Measurements from ENCODE around the gene RNF181. TPM values are rescaled to one million over a fixed set of nuclear protein-coding genes. Genes with fewer than 3 reads are reported as not detected.
"Not testable (repeated sequence)": the region's sequence is repeated elsewhere in the genome, so short reads cannot be mapped to it uniquely, and the experiment has no call there.

Gene RNF181
- total and polyA plus RNA-seq, 2 experiments from 2014 or later = 178 to 308 TPM

DNA sequence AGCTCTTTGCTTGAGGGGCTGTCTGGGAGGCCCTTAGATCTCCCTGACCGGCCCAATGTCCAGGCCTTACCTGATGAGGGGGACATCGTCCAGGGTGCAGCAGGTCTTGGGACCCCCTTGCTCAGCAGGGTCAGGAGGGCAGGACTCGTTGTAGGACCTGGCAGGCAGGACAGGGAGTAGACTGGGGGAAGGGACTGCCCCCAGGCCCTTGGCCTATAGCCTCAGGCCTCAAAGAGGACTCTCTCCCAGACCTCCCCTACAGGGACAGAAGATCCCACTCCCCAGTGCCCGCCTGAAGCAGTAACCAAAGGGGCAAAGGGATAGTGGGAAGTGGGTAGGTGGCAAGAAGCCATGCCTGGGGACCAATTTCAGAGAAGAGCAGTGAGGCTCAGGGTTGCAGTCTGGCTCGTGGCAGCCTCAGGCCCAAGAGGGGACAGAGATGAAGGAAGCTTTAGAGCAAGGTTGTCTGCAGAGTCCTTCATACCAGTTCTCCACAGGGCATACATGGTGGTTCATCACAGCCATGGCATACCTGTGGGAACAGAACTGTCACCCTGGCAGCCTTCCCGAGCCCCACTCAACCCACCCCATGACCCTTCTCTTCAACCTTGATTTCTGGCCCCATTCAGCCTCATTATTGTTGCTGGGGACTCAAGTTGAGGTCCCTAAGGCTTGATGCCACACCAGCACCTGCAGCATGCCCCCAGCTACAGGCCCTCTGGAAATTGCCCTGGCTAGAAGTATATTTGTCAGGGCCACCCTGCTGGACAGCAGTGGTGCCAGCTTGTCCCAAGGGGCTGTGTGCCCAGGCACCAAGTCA is 5.6 kb downstream of the RNF181 start:
- DNase-seq = no peak
- no peaks in the 10 kb centered on the region for H3K9me2 ChIP-seq (ENCODE audit: insufficient read depth)
- H3K4me3 ChIP-seq = peak overlapping the region; percentile 79
- H4K20me1 ChIP-seq (ENCODE audit: insufficient read depth) = no peaks in the 10 kb centered on the region
- H3K4me1 ChIP-seq (ENCODE audit: insufficient read depth) = peaks cover 32% of the 10 kb centered on the region
- in situ Hi-C loops (cut with MboI) = no loop called here
- no peak for TF ChIP-seq EZH2phosphoT487 (IDR thresholded peaks at IDR 0.05; ENCODE audit: insufficient read depth, low read depth)
- no peak for TF ChIP-seq EZH2 (IDR thresholded peaks at IDR 0.05; ENCODE audit: insufficient read depth, poor library complexity, severe bottlenecking)
- H3K27ac ChIP-seq = no peak overlapping the region
- H2AFZ ChIP-seq = no peak overlapping the region
- no peaks in the 10 kb centered on the region for H3K9me3 ChIP-seq (ENCODE audit: low read depth)
- peaks cover 8% of the 10 kb centered on the region; the same call in 1 of the 2 replicates for H3K36me3 ChIP-seq (ENCODE audit: low read depth)
- H3K79me2 ChIP-seq (ENCODE audit: insufficient read depth) = peaks cover 47% of the 10 kb centered on the region
- H3F3A ChIP-seq (ENCODE audit: insufficient read depth) = peaks cover 24% of the 10 kb centered on the region
- H3K4me2 ChIP-seq (ENCODE audit: unreplicated experiment) = peak overlapping the region; percentile 79
- 61 to 66% methylated on average over 6 of the region's 6 CpGs for WGBS, 2 experiments (ENCODE audit: low coverage in 1 of 2, low lambda C conversion rate in 2 of 2, missing lambda C conversion rate in 2 of 2)
- H3K9ac ChIP-seq = peak overlapping the region; percentile 83
- H3K27me3 ChIP-seq (replicated peaks; ENCODE audit: insufficient read depth) = no peaks in the 10 kb centered on the region

DNA sequence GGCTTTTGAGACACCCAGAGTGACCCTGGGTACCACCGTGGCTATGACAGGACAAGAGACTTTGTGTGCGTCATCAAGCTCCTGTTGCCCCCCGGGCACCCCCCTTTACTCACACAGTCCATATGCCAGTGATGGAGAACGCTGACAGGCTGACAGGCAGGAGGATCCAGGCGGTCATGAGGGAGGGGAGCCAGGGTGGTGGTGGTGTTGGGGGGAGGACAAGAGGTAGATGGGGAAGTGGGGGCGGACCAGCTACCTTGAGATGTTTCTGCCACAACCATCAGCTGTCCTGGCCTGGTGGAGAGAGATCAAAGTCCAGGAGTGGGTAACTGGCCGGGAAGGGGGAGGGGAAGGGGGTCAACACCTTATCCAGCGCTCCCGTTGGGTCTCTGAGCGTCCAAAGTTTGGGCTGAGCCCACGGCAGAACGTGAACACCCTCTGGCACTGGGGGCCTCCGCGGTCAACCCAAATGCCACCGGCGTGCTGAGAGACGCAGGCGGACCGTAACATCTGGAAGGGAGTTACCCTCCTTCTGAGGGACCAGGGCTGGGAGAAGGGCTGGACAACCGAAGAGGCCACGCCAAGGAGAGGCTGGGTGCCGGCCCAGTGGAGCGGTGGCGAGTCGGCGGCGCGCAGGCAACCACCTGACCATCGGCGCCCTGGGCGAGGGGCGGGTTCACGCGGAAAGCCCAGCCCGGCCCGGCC is 6.4 kb downstream of the RNF181 start:
- peak overlapping the region; percentile 79 for H3K4me3 ChIP-seq
- no peaks in the 10 kb centered on the region for H4K20me1 ChIP-seq (ENCODE audit: insufficient read depth)
- H3K9ac ChIP-seq = peak overlapping the region; percentile 83
- in situ Hi-C loops (cut with MboI) = no loop called here
- no peak for TF ChIP-seq EZH2 (IDR thresholded peaks at IDR 0.05; ENCODE audit: insufficient read depth, poor library complexity, severe bottlenecking)
- TF ChIP-seq EZH2phosphoT487 (IDR thresholded peaks at IDR 0.05; ENCODE audit: insufficient read depth, low read depth) = no peak
- H3K27ac ChIP-seq = peak overlapping the region; percentile 64
- no peaks in the 10 kb centered on the region for H3K9me2 ChIP-seq (ENCODE audit: insufficient read depth)
- peak; percentile 79 for DNase-seq
- WGBS, 2 experiments (ENCODE audit: low coverage in 1 of 2, low lambda C conversion rate in 2 of 2, missing lambda C conversion rate in 2 of 2) = 1 to 3% methylated on average over 19 to 36 of the region's 36 CpGs
- H3F3A ChIP-seq (ENCODE audit: insufficient read depth) = peaks cover 31% of the 10 kb centered on the region
- peaks cover 47% of the 10 kb centered on the region for H3K79me2 ChIP-seq (ENCODE audit: insufficient read depth)
- H3K4me1 ChIP-seq (ENCODE audit: insufficient read depth) = peaks cover 35% of the 10 kb centered on the region
- peak overlapping the region; percentile 79 for H3K4me2 ChIP-seq (ENCODE audit: unreplicated experiment)
- H3K27me3 ChIP-seq (replicated peaks; ENCODE audit: insufficient read depth) = no peaks in the 10 kb centered on the region
- peaks cover 8% of the 10 kb centered on the region; the same call in 1 of the 2 replicates for H3K36me3 ChIP-seq (ENCODE audit: low read depth)
- H2AFZ ChIP-seq = peak overlapping the region; percentile 77
- no peaks in the 10 kb centered on the region for H3K9me3 ChIP-seq (ENCODE audit: low read depth)

DNA sequence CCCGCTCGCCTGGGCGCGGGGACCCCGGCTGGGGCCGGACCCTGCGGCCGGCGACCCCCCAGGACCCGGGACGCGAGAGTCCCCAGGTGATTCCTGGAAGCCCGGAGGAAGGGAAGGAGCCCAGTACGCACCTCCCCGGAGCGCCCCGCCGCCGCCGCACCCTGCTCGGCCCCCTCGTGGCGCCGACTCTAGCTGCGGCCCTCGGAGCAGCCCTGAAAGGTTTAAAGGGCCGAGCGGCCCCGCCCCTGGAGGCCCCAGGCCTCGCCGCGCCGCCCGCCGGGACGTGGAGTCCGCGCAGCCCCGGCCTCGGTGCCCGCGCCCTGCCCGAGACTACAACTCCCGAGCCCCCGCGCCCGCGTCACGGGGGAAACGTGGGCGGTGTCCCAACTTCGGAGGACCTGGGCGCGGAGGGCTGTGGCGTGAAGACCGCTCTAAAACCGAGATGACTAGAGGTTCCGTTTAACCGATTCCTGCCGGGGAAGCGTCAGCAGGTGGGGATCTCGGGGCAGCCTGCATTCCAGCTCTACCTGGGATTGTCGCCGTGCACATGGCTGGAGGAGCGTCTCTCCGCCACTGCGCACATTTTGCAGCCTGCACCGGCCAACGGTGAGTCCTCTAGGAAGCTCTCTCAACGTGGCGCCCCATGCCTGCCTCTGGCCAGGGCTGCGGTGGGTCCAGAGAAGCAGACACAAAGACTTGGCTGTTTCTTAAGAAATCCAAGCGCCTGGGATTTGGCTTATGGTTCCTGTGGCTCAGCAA is 7.1 kb downstream of the RNF181 start, which contains the start of gene TMEM150A:
Gene TMEM150A, minus strand, starts transcription at position 223 of the 759 bp plus-strand sequence. CDS start 750 bp downstream, outside the sequence.
- Histone ChIP-seq H3K9me3 (ENCODE audit: low read depth) (no peaks in the 10 kb centered on the region), H3K4me3 (peak within 1 kb of the TSS; percentile 79), H3K9me2 (ENCODE audit: insufficient read depth) (no peaks in the 10 kb centered on the region), H3K4me1 (ENCODE audit: insufficient read depth) (peaks cover 32% of the 10 kb centered on the region), H3K4me2 (ENCODE audit: unreplicated experiment) (peak within 1 kb of the TSS; percentile 79), H3K27ac (peak within 1 kb of the TSS; percentile 64), H3K36me3 (ENCODE audit: low read depth) (peaks cover 4% of the 10 kb centered on the region; the same call in 1 of the 2 replicates), H2AFZ (peak within 1 kb of the TSS; percentile 77), H3K27me3 (replicated peaks; ENCODE audit: insufficient read depth) (no peaks in the 10 kb centered on the region), H3F3A (ENCODE audit: insufficient read depth) (peaks cover 39% of the 10 kb centered on the region), H3K79me2 (ENCODE audit: insufficient read depth) (peaks cover 45% of the 10 kb centered on the region), H3K9ac (peak within 1 kb of the TSS; percentile 83), H4K20me1 (ENCODE audit: insufficient read depth) (no peaks in the 10 kb centered on the region)
- in situ Hi-C loops (cut with MboI) = no loop called here
- peak; percentile 96 for DNase-seq
- 1 to 2% methylated on average over 50 to 56 of the region's 73 CpGs for WGBS, 2 experiments (ENCODE audit: low coverage in 1 of 2, low lambda C conversion rate in 2 of 2, missing lambda C conversion rate in 2 of 2)
- TF ChIP-seq EZH2phosphoT487 (IDR thresholded peaks at IDR 0.05; ENCODE audit: insufficient read depth, low read depth) (no peak), EZH2 (IDR thresholded peaks at IDR 0.05; ENCODE audit: insufficient read depth, poor library complexity, severe bottlenecking) (no peak)

DNA sequence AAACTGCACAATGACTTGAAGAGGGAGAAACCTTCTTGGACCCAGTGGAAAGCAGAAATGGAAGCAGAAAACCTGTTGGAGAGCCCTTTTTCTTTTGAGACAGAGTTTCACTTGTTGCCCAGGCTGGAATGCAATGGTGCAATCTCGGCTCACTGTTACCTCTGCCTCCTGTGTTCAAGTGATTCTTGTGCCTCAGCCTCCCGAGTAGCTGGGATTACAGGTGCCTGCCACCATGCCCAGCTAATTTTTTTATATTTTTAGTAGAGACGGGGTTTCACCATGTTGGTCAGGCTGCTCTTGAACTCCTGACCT is 8.5 kb downstream of the RNF181 start:
- H3K9me2 ChIP-seq (ENCODE audit: insufficient read depth); H3K27me3 ChIP-seq (replicated peaks; ENCODE audit: insufficient read depth); H2AFZ ChIP-seq; H3K9me3 ChIP-seq (ENCODE audit: low read depth); H3K36me3 ChIP-seq (ENCODE audit: low read depth); DNase-seq; in situ Hi-C loops (cut with MboI); H3K9ac ChIP-seq; H4K20me1 ChIP-seq (ENCODE audit: insufficient read depth); H3K27ac ChIP-seq: not testable (repeated sequence)
- H3K4me3 ChIP-seq = peak overlapping the region; percentile 79
- peaks cover 32% of the 10 kb centered on the region for H3K4me1 ChIP-seq (ENCODE audit: insufficient read depth)
- 95 to 97% methylated on average over 3 of the region's 3 CpGs for whole genome bisulfite sequencing, 2 experiments (ENCODE audit: low coverage in 1 of 2, low lambda C conversion rate in 2 of 2, missing lambda C conversion rate in 2 of 2)
- peaks cover 42% of the 10 kb centered on the region for H3K79me2 ChIP-seq (ENCODE audit: insufficient read depth)
- peak overlapping the region; percentile 79 for H3K4me2 ChIP-seq (ENCODE audit: unreplicated experiment)
- H3F3A ChIP-seq (ENCODE audit: insufficient read depth) = peaks cover 46% of the 10 kb centered on the region

Measured in GM23248 (cell line).